HG02885 (cell line): ENCODE data around the gene CCR7.

Source experiments
- ATAC-seq: cut with Tn5 transposase; IDR thresholded peaks from one replicate; pipeline ENCODE4 v1.9.1; 2021; ENCODE audit warnings: mild to moderate bottlenecking; ENCODE audit not compliant: unreplicated experiment, poor library complexity

Gene CCR7

GRCh38 chr17:40538936-40539705, 26.2 kb downstream of the CCR7 start:
- ATAC-seq: no peak

- no peak for ATAC-seq
Observed at GRCh38 chr17:40538019-40538935, 27.0 kb downstream of the CCR7 start.

- no peak for ATAC-seq
Observed at GRCh38 chr17:40536295-40537171, 28.7 kb downstream of the CCR7 start.

GRCh38 chr17:40535924-40536294, 29.4 kb downstream of the CCR7 start:
- ATAC-seq: no peak

DNA sequence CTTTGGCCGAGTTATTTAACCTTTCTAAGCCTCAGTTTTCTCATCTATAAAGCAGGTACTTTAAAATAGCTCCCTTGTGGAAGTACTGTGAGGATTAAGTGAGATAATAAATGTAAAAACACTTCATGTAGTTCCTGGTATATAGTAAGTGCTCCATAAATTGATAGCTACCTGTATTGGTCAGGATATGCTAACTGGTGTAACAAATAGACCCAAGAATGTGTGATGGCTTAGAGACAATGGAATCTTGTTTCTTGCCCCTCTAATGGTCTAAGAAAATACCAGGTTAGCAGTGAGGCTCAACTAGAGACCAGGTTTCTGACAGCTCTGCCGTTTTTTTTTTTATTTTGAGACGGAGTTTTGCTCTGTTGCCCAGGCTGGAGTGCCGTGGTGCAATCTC, 29.8 kb downstream of the CCR7 start:
- ATAC-seq: no peak

GRCh38 chr17:40534371-40535189, 30.7 kb downstream of the CCR7 start:
- ATAC-seq: no peak

GRCh38 chr17:40533896-40534295, 31.4 kb downstream of the CCR7 start:
- ATAC-seq: no peak

- ATAC-seq: no peak
Observed at GRCh38 chr17:40532520-40533253, 32.6 kb downstream of the CCR7 start.

GRCh38 chr17:40531051-40531991, 34.0 kb downstream of the CCR7 start:
- ATAC-seq: no peak

- no peak for ATAC-seq
Observed at GRCh38 chr17:40530531-40530994, 34.7 kb downstream of the CCR7 start.

GRCh38 chr17:40529991-40530390, 35.3 kb downstream of the CCR7 start:
- no peak for ATAC-seq

- no peak for ATAC-seq
Observed at GRCh38 chr17:40528692-40529417, 36.4 kb downstream of the CCR7 start.

GRCh38 chr17:40526668-40527067, 38.6 kb downstream of the CCR7 start:
- ATAC-seq: no peak

- ATAC-seq: no peak
Observed at GRCh38 chr17:40525294-40525693, 40.0 kb downstream of the CCR7 start.

DNA sequence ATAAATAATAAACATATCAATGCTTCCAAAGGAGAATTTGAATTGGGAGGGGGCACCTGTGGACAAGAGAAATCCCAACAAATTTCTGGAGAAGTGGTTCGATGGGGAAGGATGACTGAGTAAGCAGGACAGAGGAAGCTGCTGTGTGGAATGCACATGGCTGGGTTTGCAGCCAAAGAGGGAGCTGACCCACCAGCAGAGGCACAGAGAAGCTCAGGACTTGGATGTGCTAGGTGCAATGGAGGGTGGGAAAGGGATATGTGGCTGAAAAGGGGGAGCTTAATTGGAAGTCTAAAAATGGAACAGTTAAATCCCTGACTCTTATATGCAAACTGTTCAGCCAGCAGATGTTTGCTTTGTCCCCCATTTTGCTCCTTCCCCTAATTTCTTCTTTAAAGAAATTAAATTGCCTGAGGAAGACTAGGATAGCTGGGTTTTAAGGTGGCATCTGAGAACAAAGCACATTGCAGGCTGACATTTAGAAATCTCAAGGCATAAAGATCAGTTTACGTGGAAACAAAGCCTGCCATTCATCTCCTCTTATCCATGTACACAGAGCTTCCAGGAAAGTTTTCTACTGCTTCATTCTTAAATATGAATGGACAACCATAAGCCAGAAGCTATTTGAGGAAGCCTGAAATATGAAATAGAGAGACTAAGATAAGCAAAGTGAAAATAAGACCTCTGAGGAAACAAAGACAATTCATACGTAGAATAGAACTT, 40.9 kb downstream of the CCR7 start:
- ATAC-seq: no peak

- ATAC-seq: no peak
Observed at GRCh38 chr17:40522961-40523310, 42.3 kb downstream of the CCR7 start.
